ENCODE results near the gene ATP10D.

ATP10D gene

GRCh38 chr4:47598896-47599295 is 113.8 kb downstream of the ATP10D start:
- no peak for DNase-seq

GRCh38 chr4:47606482-47606881 is 121.4 kb downstream of the ATP10D start:
- DNase-seq = no peak

GRCh38 chr4:47612116-47613023 is 127.3 kb downstream of the ATP10D start:
- DNase-seq = no peak

- DNase-seq = no peak
These were observed 130.3 kb downstream of the ATP10D start for GRCh38 chr4:47615385-47615784.

GRCh38 chr4:47617607-47618006 is 132.5 kb downstream of the ATP10D start:
- DNase-seq = no peak

- no peak for DNase-seq
These were observed 134.6 kb downstream of the ATP10D start for GRCh38 chr4:47619691-47620090.

GRCh38 chr4:47621181-47621580 is 136.1 kb downstream of the ATP10D start:
- DNase-seq = no peak

GRCh38 chr4:47624031-47624441 is 139.0 kb downstream of the ATP10D start:
- no peak for DNase-seq

GRCh38 chr4:47631161-47631560 is 146.1 kb downstream of the ATP10D start:
- no peak for DNase-seq

GRCh38 chr4:47639531-47639930 is 154.5 kb downstream of the ATP10D start:
- DNase-seq = no peak

GRCh38 chr4:47640911-47641310 is 155.8 kb downstream of the ATP10D start:
- DNase-seq = no peak

GRCh38 chr4:47641755-47642154 is 156.7 kb downstream of the ATP10D start:
- DNase-seq = no peak

- no peak for DNase-seq
These were observed 157.2 kb downstream of the ATP10D start for GRCh38 chr4:47642191-47642830.
